ENCODE results near the gene NHLRC1.

GRCh38 chr6:18132346-18132745 lies 9.9 kb upstream of the NHLRC1 start:
- TF ChIP-seq CTCF (conservative IDR thresholded peaks at IDR 0.05; ENCODE audit: low read length) (no peak), EZH2phosphoT487 (IDR thresholded peaks at IDR 0.05; ENCODE audit: borderline replicate concordance) (no peak)

Measured in Loucy (cell line).